Uterus (tissue), 2 donors: ENCODE data around the gene AGT.

Experiments
- POLR2A ChIP-seq, 2 donors: fragments of 450-650 bp; IDR thresholded peaks; one replicate each; pipeline ENCODE4 v1.6.1; 2016; ENCODE audit warnings: antibody characterized with exemption in 2 of 2, mild to moderate bottlenecking in 1 of 2, moderate library complexity in 1 of 2
- TF ChIP-seq, protein P1 (sequence below), 4 experiments: fragments of 200-600 bp in 2 of 4; fragments of 450-650 bp in 2 of 4; sonication (generic) in 2 of 4; IDR thresholded peaks; one replicate each; pipeline ENCODE4 v1.5.1; 2016 to 2019; ENCODE audit warnings: antibody characterized with exemption in 4 of 4, mild to moderate bottlenecking in 2 of 4, moderate library complexity in 1 of 4

DNA sequence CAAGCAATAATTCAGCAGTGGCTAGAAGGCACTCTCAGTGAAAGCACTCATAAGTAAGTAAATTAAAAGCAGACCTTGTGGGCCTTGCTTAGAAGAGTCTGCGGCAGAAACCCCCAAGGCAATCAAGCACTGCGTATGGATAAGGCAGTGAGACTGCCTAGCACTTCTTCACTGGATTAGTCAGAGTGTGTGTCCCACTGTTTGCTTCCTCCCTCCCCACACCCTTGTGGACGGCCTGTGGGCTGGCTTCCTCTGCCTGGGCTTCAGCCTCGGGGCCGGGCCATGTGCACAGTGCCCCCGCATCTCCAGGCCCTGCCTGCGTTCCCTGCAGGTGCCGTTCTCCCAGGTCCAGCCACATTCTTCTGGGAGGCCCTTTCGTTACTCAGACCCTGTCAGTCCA is 23.8 kb downstream of the AGT start:
- TF ChIP-seq, protein P1, sequence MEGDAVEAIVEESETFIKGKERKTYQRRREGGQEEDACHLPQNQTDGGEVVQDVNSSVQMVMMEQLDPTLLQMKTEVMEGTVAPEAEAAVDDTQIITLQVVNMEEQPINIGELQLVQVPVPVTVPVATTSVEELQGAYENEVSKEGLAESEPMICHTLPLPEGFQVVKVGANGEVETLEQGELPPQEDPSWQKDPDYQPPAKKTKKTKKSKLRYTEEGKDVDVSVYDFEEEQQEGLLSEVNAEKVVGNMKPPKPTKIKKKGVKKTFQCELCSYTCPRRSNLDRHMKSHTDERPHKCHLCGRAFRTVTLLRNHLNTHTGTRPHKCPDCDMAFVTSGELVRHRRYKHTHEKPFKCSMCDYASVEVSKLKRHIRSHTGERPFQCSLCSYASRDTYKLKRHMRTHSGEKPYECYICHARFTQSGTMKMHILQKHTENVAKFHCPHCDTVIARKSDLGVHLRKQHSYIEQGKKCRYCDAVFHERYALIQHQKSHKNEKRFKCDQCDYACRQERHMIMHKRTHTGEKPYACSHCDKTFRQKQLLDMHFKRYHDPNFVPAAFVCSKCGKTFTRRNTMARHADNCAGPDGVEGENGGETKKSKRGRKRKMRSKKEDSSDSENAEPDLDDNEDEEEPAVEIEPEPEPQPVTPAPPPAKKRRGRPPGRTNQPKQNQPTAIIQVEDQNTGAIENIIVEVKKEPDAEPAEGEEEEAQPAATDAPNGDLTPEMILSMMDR (IDR thresholded peaks at IDR 0.05), result no peak
- no peak for TF ChIP-seq POLR2A (IDR thresholded peaks at IDR 0.05)
